WERI-Rb-1 (cell line): Measurements from ENCODE around the gene NAA38.

Experiments
- DNase-seq: peaks from one replicate; pipeline ENCODE4 v3.0.0-alpha.2; 2020
- H3K27ac ChIP-seq: fragments of 250-450 bp; sonication (Bioruptor Pico); 2 replicates; pipeline ENCODE4 v1.5.1; 2020; ENCODE audit warnings: mild to moderate bottlenecking, moderate library complexity
- H3K27me3 ChIP-seq: fragments of 250-450 bp; sonication (Bioruptor Pico); 2 replicates; pipeline ENCODE4 v1.5.1; 2021; ENCODE audit warnings: mild to moderate bottlenecking, low read depth, moderate library complexity; ENCODE audit not compliant: insufficient read depth, severe bottlenecking
- H3K36me3 ChIP-seq: fragments of 250-450 bp; sonication (Bioruptor Pico); 2 replicates; pipeline ENCODE4 v1.5.1; 2020; ENCODE audit warnings: mild to moderate bottlenecking, moderate library complexity
- H3K4me3 ChIP-seq: 2 replicates; pipeline ENCODE4 v1.5.1; 2011; ENCODE audit warnings: low read depth, mild to moderate bottlenecking, control low read depth, low read length
- H3K9me3 ChIP-seq: fragments of 250-450 bp; sonication (Bioruptor Pico); 2 replicates; pipeline ENCODE4 v1.5.1; 2021; ENCODE audit warnings: mild to moderate bottlenecking, moderate library complexity; ENCODE audit not compliant: severe bottlenecking
- CTCF ChIP-seq: IDR thresholded peaks from 2 replicates; pipeline ENCODE4 v1.5.1; 2011; ENCODE audit warnings: low read depth, mild to moderate bottlenecking, control low read depth, inconsistent platforms, low read length

NAA38 gene

GRCh38 chr17:7825206-7825990 is 32.0 kb downstream of the NAA38 start:
- DNase-seq = peak; percentile 65
- Histone ChIP-seq H3K27ac (0 out of 2 replicates have a peak overlapping the region, but pooled peaks have one; percentile 0), H3K36me3 (no peaks in the 10 kb centered on the region), H3K27me3 (no peaks in the 10 kb centered on the region), H3K9me3 (no peaks in the 10 kb centered on the region), H3K4me3 (no peak overlapping the region)
- TF ChIP-seq CTCF = 0 out of 2 replicates have a peak, but pooled peaks have one; percentile 24

- Histone ChIP-seq H3K27ac (no peak overlapping the region), H3K9me3 (no peaks in the 10 kb centered on the region), H3K36me3 (no peaks in the 10 kb centered on the region), H3K27me3 (no peaks in the 10 kb centered on the region), H3K4me3 (no peak overlapping the region)
- peak; percentile 61 for DNase-seq
- no peak for TF ChIP-seq CTCF
Measured at GRCh38 chr17:7824021-7824924, 33.1 kb downstream of the NAA38 start.

- DNase-seq = no peak
- Histone ChIP-seq H3K27ac (no peak overlapping the region), H3K36me3 (no peaks in the 10 kb centered on the region), H3K9me3 (no peaks in the 10 kb centered on the region), H3K27me3 (no peaks in the 10 kb centered on the region), H3K4me3 (no peak overlapping the region)
- no peak for TF ChIP-seq CTCF
Measured at GRCh38 chr17:7823581-7824001, 33.8 kb downstream of the NAA38 start.

- Histone ChIP-seq H3K9me3 (no peaks in the 10 kb centered on the region), H3K27ac (no peak overlapping the region), H3K4me3 (no peak overlapping the region), H3K27me3 (no peaks in the 10 kb centered on the region), H3K36me3 (no peaks in the 10 kb centered on the region)
- no peak for TF ChIP-seq CTCF
- no peak for DNase-seq
Measured at GRCh38 chr17:7822126-7822525, 35.2 kb downstream of the NAA38 start.

GRCh38 chr17:7820231-7820630 is 37.1 kb downstream of the NAA38 start:
- TF ChIP-seq CTCF = no peak
- no peak overlapping the region for H3K4me3 ChIP-seq
- H3K27ac ChIP-seq = no peak overlapping the region
- no peaks in the 10 kb centered on the region for H3K9me3 ChIP-seq
- no peak for DNase-seq
- H3K27me3 ChIP-seq = no peaks in the 10 kb centered on the region
- no peaks in the 10 kb centered on the region for H3K36me3 ChIP-seq
